ENCODE results near the gene PCDH7.

- TF ChIP-seq POLR2A (IDR thresholded peaks at IDR 0.05; ENCODE audit: low read length) (no peak), GATA1 (IDR thresholded peaks at IDR 0.05; ENCODE audit: low read depth, low read length) (no peak)
Observed at GRCh38 chr4:30763321-30763727, 43.2 kb downstream of the PCDH7 start.

All from erythroblast (primary cell).